GM18909 (cell line): ENCODE data around the gene TARBP2.
"Not testable (repeated sequence)": the region's sequence is repeated elsewhere in the genome, so short reads cannot be mapped to it uniquely, and the experiment has no call there.

Experiments used
- ATAC-seq: cut with Tn5 transposase; IDR thresholded peaks from one replicate; pipeline ENCODE4 v1.9.1; 2021; ENCODE audit warnings: mild to moderate bottlenecking; ENCODE audit not compliant: unreplicated experiment, poor library complexity

Gene TARBP2

GRCh38 chr12:53507603-53507885, 6.5 kb downstream of the TARBP2 start:
- no peak for ATAC-seq

- peak; percentile 89 for ATAC-seq
Measured at GRCh38 chr12:53508534-53509170, 7.6 kb downstream of the TARBP2 start.

- ATAC-seq: no peak
Measured at GRCh38 chr12:53510181-53510812, 9.2 kb downstream of the TARBP2 start.

GRCh38 chr12:53513712-53514410, 12.8 kb downstream of the TARBP2 start:
- no peak for ATAC-seq

GRCh38 chr12:53514628-53515290, 13.7 kb downstream of the TARBP2 start:
- ATAC-seq: no peak

GRCh38 chr12:53515291-53515680, 14.2 kb downstream of the TARBP2 start:
- no peak for ATAC-seq

- no peak for ATAC-seq
Measured at GRCh38 chr12:53516758-53517455, 15.8 kb downstream of the TARBP2 start.

GRCh38 chr12:53518381-53518780, 17.3 kb downstream of the TARBP2 start:
- no peak for ATAC-seq

GRCh38 chr12:53523131-53523530, 22.0 kb downstream of the TARBP2 start:
- no peak for ATAC-seq

- ATAC-seq: no peak
Measured at GRCh38 chr12:53524476-53524875, 23.4 kb downstream of the TARBP2 start.

- no peak for ATAC-seq
Measured at GRCh38 chr12:53530061-53530460, 29.0 kb downstream of the TARBP2 start.

GRCh38 chr12:53530920-53531319, 29.8 kb downstream of the TARBP2 start:
- no peak for ATAC-seq

GRCh38 chr12:53532021-53532420, 30.9 kb downstream of the TARBP2 start:
- ATAC-seq: no peak

GRCh38 chr12:53532524-53533445, 31.7 kb downstream of the TARBP2 start:
- no peak for ATAC-seq

- no peak for ATAC-seq
Measured at GRCh38 chr12:53533471-53533870, 32.4 kb downstream of the TARBP2 start.

- ATAC-seq: no peak
Measured at GRCh38 chr12:53536962-53537361, 35.9 kb downstream of the TARBP2 start.

- ATAC-seq: no peak
Measured at GRCh38 chr12:53538209-53538689, 37.2 kb downstream of the TARBP2 start.

- no peak for ATAC-seq
Measured at GRCh38 chr12:53539526-53539925, 38.4 kb downstream of the TARBP2 start.

GRCh38 chr12:53543539-53543938, 42.5 kb downstream of the TARBP2 start:
- peak; percentile 63 for ATAC-seq

GRCh38 chr12:53548354-53548753, 47.3 kb downstream of the TARBP2 start:
- not testable (repeated sequence) for ATAC-seq
